22Rv1 (cell line): ENCODE results near the gene PHLPP2.
"Not testable (repeated sequence)": the region's sequence is repeated elsewhere in the genome, so short reads cannot be mapped to it uniquely, and the experiment has no call there.

ENCODE experiments used
- CTCF ChIP-seq: fragments of 450-650 bp; IDR thresholded peaks from 2 replicates; pipeline ENCODE4 v1.5.1; 2017; ENCODE audit warnings: mild to moderate bottlenecking
- ZFX ChIP-seq: fragments of 450-650 bp; IDR thresholded peaks from 2 replicates; pipeline ENCODE4 v1.6.1; 2017; ENCODE audit warnings: antibody characterized with exemption, borderline replicate concordance

GRCh38 chr16:71684280-71684679, 40.2 kb downstream of the PHLPP2 start:
- not testable (repeated sequence) for TF ChIP-seq CTCF, ZFX
